HG03457 (cell line): ENCODE results near the gene NSD2.

Source experiments
- ATAC-seq: cut with Tn5 transposase; IDR thresholded peaks from one replicate; pipeline ENCODE4 v1.9.1; 2021; ENCODE audit warnings: moderate number of reproducible peaks; ENCODE audit not compliant: unreplicated experiment

The NSD2 gene

GRCh38 chr4:1862961-1863296, 8.3 kb upstream of the NSD2 start:
- no peak for ATAC-seq

GRCh38 chr4:1863297-1864033, 7.7 kb upstream of the NSD2 start:
- ATAC-seq: no peak

- ATAC-seq: no peak
These were observed 6.9 kb upstream of the NSD2 start for GRCh38 chr4:1864076-1865008.

- ATAC-seq: no peak
These were observed 5.0 kb upstream of the NSD2 start for GRCh38 chr4:1866189-1866661.

GRCh38 chr4:1868293-1868692, 2.9 kb upstream of the NSD2 start:
- ATAC-seq: no peak

- no peak for ATAC-seq
These were observed 2.3 kb upstream of the NSD2 start for GRCh38 chr4:1868912-1869311.

GRCh38 chr4:1869530-1870327, 1.5 kb upstream of the NSD2 start:
- peak; percentile 6 for ATAC-seq

GRCh38 chr4:1870328-1870577, 940 bp upstream of the NSD2 start:
- peak; percentile 38 for ATAC-seq

- ATAC-seq: peak; percentile 4
These were observed 353 bp downstream of the NSD2 start for GRCh38 chr4:1871471-1872021.

GRCh38 chr4:1872870-1873269, 1.7 kb downstream of the NSD2 start:
- no peak for ATAC-seq

GRCh38 chr4:1873291-1873690, 2.1 kb downstream of the NSD2 start:
- no peak for ATAC-seq

- no peak for ATAC-seq
These were observed 2.6 kb downstream of the NSD2 start for GRCh38 chr4:1873776-1874175.

GRCh38 chr4:1874201-1874600, 3.0 kb downstream of the NSD2 start:
- no peak for ATAC-seq

GRCh38 chr4:1879485-1879884, 8.3 kb downstream of the NSD2 start:
- no peak for ATAC-seq

- ATAC-seq: no peak
These were observed 9.1 kb downstream of the NSD2 start for GRCh38 chr4:1880332-1880731.

- no peak for ATAC-seq
These were observed 11.7 kb downstream of the NSD2 start for GRCh38 chr4:1882850-1883271.

- no peak for ATAC-seq
These were observed 12.4 kb downstream of the NSD2 start for GRCh38 chr4:1883583-1883982.

- no peak for ATAC-seq
These were observed 14.2 kb downstream of the NSD2 start for GRCh38 chr4:1885414-1885813.

GRCh38 chr4:1887052-1887451, 15.9 kb downstream of the NSD2 start:
- no peak for ATAC-seq

GRCh38 chr4:1890979-1891570, 19.9 kb downstream of the NSD2 start:
- no peak for ATAC-seq
